ENCODE measurements around the gene SHTN1.
A peak's percentile ranks its signal among the peaks of the same experiment; 100 is the strongest.

Gene SHTN1

DNA sequence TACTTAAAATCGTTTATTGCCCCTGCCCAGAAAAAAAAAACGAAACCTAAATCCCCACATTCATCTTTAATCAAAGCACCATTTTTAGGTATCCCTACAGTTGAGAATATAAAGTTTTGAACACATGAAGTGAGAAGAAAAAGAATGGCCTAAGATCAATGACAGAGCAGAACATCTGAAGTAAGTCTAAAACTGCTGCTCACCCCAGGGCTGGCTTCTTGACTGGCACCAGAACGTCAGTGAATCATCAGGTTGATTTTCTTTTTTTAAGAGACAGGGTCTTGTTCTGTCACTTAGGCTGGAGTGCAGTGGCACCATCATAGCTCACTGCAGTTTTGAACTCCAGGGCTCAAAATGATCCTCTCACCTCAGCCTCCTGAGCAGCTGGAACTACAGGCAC, 24.9 kb downstream of the SHTN1 start:
- DNase-seq = no peak

DNA sequence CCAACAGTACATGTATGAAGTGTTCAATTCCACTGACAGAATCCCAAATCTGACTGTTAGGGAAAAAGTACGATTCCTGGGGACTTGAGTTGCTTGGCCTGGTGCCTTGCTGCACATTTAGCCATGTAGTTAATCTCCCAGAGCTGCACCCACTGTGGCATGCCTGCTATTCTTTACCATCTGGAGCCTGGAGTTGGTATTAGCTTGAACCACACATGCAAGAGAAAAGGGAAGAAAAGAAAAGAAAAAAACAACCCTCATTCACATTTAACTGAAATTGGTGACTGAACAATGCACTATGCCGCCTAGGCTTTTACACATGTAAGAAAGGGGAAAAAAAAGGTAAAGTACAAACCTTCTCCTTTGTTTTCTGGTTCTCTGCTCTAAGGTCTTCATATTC, 26.1 kb downstream of the SHTN1 start:
- no peak for DNase-seq

DNA sequence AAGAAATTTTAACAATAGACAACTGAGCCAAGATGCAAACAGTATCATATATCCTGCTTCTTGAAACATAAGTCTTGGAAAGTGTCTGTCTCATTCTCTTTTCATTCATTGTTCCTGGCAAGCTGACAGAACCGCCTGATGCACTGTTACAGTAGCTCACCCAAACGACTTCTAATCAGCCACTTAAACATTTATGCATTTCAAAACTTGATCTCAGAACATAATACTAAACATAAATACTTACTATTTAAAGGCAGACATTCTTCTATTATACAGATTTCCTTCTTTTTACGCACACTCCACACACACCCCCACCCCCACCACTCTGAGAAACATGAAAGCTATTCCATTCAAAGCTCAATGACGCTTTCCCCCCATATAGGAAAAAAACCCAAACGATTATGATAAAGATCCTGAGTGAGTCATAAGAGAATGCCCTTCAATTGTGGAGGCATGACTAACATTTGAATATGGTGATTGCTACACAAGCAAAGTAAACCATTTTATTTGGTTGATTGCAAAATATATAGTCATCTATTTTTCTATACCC, 30.5 kb downstream of the SHTN1 start:
- DNase-seq = no peak

DNA sequence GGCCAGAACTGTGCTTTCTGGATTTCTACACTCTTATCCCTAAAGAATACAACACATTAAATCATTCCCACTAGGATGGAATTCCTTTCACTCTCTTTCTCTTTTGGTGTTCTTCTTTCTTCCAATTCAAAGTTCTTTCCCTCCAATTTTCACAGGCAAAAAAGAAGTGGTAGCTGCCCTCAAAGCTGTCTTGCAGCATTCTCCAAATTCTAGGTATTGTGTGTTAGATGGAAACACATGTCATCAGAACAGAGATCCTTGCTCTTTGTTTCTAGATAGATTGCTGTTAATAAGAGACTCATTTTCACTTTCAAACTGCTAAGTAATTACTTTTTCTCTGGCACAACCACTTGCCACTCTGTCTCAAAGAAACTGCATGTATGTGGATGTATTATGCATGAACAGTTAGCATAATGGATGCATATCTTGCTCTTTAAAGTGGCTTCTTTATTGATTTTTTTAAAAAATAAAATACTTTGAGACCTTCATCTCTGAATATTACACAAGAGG, 31.0 kb downstream of the SHTN1 start:
- DNase-seq = no peak

DNA sequence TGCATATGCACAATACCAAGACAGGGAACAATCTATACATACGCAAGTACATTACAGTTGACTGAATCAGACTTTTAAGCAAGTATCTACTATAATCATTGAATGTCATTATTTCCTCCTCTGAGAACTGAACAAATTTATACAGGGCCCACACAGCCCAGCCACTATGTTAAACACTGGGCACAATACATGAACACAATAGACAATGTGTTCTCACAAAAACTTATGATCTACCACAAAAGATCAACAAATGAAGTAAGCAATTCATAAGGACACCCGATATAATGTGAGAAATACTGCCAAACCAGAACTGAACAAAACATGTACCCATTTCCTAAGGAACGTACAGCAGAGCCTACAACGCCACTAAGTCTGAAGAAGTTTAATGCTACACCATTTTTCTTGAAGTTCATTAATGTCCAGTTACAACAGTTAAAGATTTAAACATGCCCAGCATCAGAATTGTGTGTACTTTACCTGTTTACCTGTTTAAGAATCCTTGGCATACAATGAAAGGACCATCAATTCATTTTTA, 31.5 kb downstream of the SHTN1 start:
- DNase-seq = no peak

DNA sequence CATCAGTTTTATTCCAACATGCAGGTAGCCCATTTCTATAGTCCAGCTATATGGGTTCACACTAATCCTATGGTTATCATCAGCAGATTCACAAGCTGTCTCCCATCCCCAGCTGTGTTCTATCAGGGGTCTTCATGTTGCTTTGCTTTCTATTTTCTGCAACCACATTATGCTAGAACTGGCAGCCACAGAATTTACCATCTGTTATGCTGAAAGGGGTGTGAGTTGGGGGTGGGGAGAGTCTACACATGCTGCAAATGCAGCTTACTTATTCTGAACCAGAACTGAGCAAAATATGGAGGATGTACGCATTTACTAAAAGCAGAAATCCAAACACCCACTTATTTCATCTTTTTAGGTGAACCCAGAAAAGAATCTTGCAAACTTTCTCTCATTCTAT, 32.9 kb downstream of the SHTN1 start:
- DNase-seq = no peak

DNA sequence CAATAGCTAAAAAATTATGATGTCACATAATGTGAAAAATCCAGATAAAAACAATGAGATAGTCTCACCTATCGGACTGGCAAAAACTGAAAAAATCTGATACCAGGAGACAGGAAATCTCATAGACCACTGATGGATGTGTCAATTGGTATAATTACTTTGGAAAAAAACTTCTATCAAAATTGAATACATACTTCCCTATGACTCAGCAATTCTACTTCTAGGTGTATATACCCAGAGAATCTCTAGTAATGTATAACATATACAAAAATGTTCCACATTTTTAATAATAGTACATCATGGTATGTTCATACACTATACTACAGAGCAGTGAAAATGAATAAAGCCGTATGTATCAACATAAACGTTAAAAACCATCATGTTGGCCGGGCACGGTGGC, 34.9 kb downstream of the SHTN1 start:
- no peak for DNase-seq

DNA sequence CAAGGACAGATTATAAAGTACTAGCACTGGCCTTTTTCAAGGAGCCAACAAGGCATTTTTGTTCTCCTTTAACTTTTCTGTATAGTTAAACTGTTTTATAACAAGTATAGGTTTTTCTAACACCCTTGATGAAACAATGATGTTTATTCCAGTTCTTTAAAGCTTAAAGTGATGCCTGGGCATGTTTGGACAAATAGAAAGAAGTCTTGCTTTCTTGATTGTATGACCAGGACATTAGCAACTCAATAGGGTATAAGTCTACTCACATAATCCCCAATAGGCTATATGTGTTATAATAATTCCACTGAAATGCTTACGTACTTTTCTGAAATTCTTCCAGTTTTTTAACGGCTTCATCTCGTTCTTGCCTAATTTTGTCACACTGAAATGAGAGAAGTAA, 36.7 kb downstream of the SHTN1 start:
- no peak for DNase-seq

DNA sequence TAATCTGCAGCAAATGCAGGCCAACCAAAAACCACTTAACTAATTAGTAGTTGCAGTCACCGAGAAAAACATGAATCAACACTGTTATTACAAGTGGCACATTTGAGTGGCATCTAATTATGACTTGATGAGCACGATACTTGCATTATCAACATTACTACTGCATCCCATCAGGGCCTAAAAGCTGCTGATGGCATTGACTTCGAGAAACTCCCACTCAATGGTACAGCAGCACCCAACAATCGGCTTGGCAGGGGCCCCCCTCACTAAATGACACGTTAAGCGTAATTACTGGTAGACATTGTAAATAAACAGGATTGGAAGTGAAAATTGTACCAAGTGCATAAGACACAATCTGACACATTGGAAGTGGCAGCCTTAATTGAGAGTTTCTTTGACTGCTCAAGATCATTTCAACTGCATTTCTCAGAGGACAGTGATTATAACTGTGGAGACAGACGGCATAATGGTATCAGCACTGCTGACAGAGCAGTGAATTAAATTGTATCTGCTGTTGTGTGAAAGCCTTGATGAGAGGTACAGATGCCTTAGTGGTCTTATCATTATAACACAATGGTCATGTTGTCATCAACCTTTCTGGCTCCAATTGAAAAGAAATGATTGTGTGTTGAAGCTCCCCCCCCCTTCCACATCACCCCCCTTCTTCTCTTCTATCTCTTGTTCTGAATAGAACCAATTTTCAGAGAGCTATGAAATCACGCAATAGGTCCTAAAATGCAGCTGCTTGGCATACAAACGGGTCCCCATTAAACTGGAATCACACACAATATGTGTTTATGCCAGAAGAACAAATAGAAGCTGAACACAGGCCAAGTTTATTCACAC, 43.4 kb downstream of the SHTN1 start:
- peak; percentile 71 for DNase-seq

DNA sequence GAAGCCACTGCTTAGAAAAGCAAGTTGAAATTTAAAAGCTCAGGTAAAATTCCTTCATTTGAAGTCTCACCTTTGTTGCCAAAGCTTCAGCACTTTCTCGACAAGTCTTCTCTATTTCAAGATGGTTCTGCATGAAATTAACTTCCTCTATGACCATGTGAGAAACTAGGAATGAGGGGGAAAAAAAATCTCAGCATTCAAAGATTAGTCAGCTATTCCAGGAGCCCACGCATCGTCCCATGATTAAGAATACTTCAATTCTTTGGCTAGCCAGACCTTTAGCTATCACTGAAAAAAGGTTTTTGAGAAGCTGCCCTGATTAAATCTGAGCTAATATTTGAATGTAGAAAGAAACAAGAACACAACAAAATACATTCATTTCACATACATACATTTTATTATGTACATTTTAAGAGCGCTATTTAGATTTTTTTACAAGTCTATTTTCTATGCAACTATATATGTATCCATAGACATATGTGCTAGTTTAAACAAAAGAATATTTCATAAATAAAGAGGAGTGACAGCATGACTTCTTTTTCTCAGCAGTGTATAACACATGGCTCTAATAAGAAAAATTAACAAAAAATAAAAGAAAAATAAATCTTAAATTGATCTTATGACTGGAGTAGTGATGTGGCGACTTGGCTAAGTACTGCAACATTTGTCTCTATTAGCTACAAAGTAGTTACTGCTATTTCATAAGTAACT, 44.8 kb downstream of the SHTN1 start:
- no peak for DNase-seq

DNA sequence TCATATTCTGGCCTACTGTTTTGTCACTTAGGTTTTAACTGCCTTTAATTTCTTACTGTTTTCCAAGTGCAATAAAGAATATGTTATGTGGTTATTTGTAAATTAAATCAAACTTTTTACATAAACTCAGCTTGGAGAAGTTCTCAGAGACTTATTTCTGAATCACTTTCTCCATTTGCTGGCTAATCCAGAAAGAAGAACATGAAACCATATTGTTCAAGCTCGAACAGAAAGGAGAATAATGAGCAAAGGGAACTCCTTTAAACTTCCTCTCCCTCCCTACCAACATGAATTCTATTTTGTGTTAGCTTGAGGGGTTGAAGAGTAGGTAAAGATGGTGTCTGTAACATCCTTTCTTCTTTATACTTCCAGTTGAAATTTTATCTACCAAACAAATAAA, 52.3 kb downstream of the SHTN1 start:
- DNase-seq = no peak

DNA sequence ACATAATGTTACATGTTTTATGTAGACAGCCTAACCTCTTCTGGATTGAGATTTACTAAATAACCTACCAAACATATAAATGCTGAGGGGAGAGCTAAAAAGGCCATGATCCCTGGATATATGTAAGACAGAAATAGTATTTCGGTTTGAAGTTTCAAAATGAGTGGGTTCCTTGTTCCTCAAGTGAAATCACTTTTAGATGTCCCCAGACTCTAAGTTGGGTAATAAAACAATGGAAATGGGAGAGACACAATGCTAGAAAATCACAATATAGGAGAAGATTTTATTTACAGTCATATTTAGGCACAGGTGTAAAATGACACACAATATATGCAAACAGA, 56.5 kb downstream of the SHTN1 start:
- no peak for DNase-seq

DNA sequence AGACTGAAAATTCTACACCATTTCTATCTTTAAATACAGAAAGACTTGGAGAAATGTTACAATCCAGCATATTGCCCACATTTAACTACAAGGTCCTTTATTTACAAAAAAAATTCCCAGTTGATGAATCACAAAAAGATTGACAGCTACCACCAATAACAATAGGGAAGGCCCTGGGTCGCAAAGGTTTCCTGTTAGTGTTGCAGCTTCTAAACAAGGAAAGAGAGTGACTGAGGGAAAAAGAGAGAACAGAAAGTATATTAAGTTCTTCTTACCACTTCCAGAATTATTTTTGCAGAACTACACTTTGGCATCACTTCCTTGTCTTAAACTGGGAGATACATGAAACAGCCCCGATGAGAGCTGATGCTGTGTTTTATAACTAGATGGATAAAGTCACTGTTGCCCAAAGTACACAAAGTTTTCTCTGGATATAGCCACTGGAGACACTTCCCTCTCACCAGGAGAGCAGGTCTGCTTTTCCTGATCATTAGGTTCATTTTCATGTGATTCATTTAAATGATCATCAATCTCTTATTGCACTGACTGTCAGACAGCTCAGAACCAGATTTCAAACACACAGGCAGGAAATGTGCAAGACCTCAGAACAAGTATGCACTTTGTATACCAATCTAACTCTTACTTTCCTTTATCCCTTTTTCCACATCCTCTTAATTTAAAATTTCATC, 57.0 kb downstream of the SHTN1 start:
- no peak for DNase-seq

DNA sequence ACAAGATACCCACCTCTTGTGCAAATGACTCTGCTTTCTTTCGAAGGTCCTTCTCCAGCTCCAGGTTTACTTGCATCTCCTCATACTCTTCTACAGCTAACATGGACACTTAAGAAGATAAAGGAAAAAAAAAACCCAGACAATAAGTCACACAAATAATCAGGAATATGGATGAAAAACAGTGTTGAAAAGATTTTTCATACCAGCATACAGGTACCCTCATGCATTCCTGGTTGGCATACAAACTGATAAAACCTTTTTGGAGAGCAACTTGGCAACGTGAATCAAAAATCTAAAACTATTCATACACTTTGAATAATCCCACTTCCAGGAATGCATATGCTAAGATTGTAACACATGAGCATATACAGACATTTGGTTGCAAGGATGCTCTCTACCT, 60.1 kb downstream of the SHTN1 start:
- no peak for DNase-seq

DNA sequence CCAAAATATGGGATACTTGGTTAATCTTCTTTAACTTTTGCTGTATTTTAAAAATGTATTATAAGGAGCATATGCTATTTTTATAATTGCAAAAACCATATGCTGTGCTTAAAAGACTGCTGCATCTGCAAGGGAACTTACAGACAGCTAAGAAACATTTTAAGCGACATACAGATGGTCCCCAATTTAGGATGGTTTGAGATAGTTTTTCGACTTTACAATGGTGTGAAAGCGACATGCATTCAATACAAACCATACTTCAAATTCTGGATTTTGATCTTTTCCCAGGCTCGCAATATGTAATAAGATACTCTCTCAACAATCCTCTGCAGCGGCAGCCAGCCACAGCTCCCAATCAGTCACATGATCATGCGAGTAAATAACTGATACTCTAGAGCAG, 73.2 kb downstream of the SHTN1 start:
- DNase-seq = no peak

DNA sequence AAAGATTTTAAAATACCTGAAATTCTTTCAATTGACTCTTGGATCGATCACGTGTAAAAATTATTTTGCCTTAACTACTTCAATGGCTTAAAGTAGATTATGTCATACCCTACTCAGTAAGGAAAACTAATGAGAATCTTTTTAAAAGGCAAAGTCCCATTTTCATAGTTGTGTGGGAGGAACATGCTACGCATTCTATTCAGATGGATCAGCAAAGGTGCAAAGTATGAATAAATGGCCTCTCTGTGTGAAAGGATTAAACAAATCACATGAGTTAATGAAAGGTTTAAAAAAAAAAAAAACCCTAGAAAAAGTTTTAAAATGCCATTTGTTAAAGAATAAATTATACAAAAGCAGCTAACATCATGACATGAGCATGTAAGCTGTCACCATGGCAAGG, 78.6 kb downstream of the SHTN1 start:
- DNase-seq = no peak

DNA sequence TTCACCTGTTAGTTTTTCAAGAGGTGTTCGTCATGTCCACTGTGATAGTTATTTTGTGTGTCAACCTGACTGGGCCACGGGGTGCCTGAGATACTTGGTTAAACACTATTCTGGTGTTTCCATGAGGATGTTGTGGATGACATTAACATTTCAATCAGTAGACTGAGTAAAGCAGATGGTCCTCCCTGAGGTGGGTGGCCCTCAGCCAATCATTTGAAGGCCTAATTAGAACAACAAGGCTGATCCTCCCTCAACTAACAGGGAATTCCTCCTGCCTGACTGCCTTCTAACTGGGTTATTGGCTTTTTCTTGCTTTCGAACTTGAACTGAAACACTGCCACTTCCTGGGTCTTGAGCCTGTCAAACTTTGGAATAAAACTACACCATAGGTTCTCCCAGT, 79.9 kb downstream of the SHTN1 start:
- no peak for DNase-seq

DNA sequence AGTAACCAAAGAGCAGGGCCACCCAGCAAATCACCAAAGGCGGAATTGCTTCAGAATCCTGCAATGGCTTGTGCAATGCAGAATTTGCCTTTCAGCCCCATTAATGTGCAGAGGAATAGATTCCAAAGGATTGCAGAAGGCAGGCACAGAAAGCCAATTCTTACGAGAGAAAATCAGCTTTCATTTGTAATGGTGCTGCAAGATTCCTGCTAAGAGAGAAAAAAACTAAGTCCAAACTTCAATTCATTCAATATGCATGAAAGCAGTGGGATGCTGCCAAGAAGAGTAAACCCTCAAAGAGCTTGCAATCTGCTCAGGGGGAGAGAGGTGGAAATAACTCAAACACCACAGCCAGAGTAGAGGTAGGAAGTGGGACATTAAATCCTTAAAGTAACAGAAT, 85.3 kb downstream of the SHTN1 start:
- no peak for DNase-seq

DNA sequence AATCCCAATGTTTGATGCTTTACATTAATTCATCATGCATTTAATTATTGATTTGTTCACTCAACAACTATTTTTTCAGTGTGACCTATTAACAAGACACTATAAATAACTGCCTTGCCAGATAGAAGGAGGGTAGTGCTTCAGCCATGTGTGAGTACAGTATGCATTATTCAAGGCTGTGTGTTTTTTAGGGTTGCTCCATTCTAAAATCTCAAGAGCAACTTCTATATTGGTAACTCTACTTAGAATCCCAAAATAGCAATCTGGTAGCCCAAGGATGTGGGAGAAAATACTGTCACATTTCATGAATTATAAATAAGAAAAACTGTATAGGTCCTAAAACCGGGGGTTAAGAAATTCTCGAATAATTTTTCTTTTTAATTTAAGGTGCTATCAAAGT, 85.8 kb downstream of the SHTN1 start:
- no peak for DNase-seq

DNA sequence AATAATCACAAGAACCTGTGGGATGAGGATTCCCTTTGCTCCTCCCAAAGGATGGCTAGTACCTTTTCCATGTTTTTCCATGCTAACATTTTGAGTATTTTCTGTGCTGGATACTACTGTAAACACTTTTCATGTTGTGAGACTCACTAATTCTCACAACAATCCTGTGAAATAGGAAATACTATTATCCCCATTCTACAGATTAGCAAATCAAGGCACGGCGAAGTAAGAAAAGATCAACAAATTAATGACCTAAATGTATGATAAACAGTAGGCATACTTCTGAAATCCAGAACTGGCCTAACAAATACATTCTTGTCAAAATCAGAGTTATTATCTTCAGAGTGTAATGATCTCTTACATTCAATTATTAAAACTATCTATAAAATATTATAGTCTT, 86.4 kb downstream of the SHTN1 start:
- no peak for DNase-seq

DNA sequence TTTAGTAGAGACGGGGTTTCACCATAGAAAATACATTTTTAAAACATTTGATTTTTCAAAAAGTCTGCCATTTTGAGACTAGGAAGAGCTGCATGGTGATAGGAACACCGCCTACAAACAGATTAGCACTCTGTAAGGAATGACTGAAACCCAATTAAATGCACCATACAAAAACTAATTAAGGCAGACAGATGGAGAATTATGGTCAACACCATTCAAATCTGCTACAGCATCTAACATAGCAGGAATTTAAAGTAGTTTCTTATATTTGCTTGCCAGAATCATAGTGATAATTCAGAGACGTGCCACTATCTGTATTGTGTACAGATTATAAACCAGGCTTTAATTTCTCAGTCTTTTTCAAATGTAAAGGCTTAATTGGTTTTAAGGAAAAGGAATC, 87.5 kb downstream of the SHTN1 start:
- DNase-seq = no peak

DNA sequence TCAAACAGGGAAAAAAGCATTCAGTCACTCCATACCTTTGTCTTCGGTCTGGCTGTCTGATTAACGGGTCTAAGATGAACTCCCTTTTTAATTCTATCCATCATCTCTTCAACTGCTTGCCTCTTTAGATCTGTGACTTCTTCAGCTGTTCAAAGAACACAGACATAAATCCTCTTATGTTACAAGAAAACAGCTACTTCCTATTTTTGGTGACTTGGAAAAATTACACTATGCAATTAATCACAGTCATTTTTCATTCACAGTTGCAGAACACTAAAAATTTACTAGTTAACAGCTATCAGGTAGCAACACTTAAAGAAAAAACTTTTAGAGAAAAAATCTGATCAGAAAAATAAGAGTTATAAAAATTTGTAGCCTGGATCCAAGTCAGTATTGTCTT, 89.6 kb downstream of the SHTN1 start:
- no peak for DNase-seq

DNA sequence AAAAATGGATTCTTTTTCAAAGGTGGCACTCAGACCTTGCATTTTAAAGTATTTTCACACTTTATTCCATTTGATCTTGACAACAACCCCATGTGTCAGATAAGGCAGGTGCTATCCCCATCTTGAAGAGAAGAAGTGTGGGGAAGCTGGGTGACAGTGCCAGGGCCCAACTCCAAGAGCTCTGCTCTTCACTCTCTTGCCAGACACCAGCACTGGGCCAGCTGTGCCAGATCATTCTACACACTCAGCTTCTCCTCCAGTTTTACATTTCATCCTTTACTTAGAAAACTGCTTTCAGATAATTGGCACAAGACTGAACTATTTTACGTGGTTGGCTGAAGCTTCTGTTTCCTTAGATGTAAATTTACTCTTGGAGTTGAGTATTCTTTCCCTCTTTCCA, 91.3 kb downstream of the SHTN1 start:
- no peak for DNase-seq

All from NCI-H1105 (cell line).